RPMI7951 (cell line): ENCODE measurements around the gene BIN2. TPM values are rescaled to one million over a fixed set of nuclear protein-coding genes. Genes with fewer than 3 reads are reported as not detected.
"Not testable (repeated sequence)": the region's sequence is repeated elsewhere in the genome, so short reads cannot be mapped to it uniquely, and the experiment has no call there.

Experiments
- DNase-seq: peaks from one replicate; pipeline ENCODE4 v3.0.0-alpha.2; 2012; ENCODE audit warnings: low read depth
- total RNA-seq: library from RNA; depleted of rRNA; stranded (reverse); fragments of >200 nt; shearing (Covaris generic); gene quantifications from 2 replicates; pipeline ENCODE4 v1.2.3, GENCODE V29; 2014; rRNA removed

BIN2 gene
- total RNA-seq, 1 experiment from 2014 or later: not detected

- DNase-seq: not testable (repeated sequence)
Observed at GRCh38 chr12:51259600-51259999, 64.4 kb downstream of the BIN2 start.

DNA sequence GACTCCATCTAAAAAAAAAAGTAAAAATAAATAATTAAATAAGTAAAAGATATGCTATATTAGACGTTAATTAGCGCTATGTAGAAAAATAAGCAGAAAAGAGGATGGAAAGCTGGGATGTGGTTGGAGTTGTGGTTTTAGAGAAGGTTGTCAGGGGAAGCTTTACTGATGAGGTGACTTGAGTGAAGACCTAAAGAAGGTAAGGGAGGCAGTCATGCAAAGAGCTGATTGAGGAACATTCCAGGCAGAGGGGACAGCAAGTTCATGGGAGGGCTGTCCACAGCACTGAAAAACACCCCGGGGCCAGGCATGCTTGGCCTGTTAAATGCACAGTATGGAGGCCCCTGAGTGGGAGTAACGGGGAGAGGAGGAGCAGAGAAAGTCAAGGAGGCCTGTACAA, 69.4 kb downstream of the BIN2 start:
- no peak for DNase-seq

DNA sequence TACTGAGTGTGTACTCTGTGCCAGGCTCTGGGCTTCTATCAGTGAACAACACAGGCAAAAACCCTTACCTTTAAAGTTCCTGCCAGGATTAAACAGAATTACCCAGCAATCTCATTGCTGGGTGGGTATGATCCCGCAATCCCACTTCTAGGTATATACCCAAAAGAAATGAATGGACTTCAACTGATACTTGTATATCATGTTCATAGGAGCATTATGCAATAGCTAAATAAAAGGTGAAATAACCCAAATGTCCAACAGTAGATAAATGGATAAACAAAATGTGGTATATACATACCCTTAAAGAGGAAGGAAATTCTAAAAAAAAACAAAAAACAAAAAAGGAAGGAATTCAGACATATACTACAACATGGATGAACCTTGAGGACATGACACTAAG, 70.7 kb downstream of the BIN2 start:
- DNase-seq: no peak

GRCh38 chr12:51247523-51248206, 76.3 kb downstream of the BIN2 start:
- DNase-seq: no peak

DNA sequence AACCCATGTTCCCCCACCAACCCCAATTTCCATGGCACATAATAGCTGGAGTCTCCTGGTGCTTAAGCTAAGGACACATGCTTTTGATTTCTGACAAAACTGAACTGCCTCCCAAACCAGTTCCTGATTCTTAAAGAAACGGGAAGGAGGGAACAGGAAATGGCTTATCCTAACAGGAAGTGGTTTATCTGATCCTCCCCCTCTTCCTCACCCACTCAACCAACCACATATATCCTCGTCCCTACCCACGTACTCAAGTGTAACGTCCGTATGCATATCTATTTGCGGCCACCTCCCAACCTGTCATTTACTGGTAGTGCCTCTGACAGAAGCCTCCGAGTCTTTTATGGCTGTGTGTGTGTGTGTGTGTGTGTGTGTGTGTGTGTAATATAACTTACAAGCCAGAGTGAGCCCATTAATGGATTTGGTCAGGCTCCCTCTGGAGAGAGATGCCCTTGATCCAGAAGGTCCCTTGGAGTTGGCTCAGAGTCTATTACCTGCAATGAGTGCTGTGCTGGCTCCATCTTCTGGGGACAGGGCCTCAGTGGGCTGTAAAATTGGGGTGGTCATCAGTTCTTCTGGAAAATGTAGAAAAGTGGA, 77.6 kb downstream of the BIN2 start:
- no peak for DNase-seq

DNA sequence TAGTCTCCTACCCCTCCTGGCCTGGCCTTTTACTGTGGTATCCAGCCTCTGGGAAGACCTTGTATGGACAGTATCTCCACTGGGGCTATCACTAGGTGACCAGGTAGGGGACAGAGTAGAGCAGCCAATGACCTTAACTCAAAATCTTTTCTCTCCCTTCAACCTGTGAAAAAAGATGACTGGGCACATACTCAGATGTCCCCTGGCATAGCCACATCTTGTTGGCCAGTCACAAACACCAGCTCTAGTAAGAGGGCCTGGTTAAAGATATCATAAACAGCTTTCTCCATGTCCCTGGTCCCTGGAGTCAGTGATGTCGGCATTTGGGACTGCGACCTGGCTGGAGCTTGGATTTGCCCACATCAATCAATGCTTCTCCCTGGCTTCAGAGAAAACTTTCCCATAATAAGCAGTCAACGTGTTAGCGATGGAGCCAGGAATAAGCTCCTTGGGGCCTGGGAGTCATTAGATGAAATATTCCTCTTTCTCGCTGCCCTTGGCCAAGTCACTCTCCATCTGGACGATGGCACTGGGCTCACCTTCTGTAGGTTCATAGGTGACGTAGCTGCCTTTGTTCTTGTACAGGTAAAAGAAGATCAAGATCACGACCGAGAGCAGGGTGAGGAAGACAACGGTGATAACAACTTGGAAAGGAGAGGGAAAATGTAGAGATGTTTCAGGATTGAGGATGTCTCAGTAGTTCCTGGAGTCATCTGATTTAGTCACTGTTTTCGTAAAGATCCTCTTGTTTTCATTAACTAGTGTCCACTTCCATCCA, 78.3 kb downstream of the BIN2 start:
- no peak for DNase-seq

DNA sequence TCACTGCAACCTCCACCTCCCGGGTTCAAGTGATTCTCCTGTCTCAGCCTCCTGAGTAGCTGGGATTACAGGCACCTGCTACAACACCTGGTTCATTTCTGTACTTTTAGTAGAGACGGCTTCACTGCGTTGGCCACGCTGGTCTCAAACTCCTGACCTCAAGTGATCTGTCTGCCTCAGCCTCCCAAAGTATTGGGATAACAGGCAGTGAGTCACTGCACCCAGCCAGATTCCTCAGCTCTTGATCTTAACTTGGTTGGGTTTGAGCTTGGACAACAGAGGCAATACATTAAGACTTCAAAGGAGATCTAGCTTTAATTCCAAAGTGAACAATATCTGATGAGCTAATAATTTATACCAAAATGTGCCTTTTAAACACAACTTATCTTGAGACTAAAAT, 79.7 kb downstream of the BIN2 start:
- no peak for DNase-seq

DNA sequence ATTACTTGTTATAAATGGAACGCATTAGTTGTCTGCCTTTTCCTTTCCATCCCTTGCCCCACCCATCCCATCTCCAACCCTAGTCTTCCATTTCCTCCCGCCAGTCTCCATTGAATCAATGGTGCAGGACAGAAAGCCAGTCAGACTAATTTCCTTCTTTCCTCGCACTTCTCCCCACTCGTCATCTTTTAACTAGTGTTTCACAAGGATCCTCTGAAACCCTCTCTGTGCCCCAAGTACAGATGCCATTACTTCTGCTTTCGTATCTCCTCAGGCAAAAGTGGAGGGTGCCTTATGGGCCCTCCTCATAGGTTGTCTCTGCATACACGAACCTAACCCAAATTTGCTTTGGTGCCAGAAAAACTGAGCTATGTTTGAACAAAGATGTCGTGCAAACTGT, 81.1 kb downstream of the BIN2 start:
- DNase-seq: no peak

- DNase-seq: no peak
Observed at GRCh38 chr12:51242120-51242519, 81.9 kb downstream of the BIN2 start.

GRCh38 chr12:51240971-51241370, 83.0 kb downstream of the BIN2 start:
- DNase-seq: no peak

DNA sequence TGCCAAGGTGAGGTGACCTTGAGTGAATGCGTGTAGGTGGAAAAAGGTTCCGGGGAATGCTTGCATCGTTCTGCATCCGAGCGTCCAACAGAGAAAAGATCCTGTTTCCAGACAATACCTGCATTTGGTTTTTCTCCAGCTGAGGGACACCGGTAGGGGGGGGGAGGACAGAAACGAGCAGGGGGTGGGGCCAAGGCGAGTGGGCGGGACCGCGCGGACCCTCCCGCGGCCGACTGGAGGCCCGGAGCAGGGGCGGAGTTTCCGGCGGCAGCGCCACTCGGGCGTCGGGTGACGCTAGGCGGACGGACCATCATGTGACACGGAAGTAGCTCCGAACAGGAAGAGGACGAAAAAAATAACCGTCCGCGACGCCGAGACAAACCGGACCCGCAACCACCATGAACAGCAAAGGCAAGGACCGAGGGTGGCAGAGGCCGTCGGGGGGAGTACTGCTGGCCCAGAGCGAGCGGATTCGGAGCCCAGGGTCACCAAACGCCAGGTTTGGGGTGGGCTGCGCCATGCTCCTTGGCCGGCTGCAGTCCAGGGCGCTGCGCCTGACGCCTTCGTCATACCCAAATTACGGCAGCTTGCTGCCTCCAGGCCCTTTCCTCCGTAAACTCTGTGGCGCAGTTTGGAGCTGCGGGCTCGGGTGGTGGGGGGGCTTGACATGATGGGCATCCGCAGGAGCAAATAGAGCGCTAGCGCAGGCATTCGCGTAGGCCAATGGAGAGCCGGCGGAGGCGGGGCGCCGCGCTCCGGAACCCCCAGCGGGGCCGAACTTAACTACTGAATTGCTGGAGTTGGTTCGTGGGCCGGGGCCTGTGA, 85.3 kb downstream of the BIN2 start, which contains the start of gene DAZAP2:
TSS of gene DAZAP2 (plus strand) at position 317 of the 825 bp plus-strand sequence. CDS start at position 399, 82 bp downstream.
- peak; percentile 91 for DNase-seq

GRCh38 chr12:51238037-51238509, 85.9 kb downstream of the BIN2 start:
- no peak for DNase-seq

DNA sequence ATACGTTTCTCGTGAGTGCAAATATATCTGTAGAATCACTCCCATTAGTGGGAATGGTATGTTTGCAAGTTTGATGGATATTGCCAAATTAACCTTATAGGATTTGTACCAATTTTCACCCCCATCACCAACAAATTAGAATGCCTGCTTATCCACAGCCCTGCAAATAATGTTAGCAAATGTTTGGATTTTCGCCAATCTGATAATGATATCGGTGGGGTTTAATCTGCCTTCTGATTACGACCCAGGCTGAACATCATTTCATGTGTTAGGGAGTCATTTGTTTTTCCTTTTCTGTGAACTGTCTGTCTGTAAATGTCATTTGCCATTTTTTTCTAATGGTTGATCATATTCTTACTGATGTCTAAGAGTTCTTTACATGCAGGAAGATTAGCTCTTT, 89.4 kb downstream of the BIN2 start:
- DNase-seq: no peak

DNA sequence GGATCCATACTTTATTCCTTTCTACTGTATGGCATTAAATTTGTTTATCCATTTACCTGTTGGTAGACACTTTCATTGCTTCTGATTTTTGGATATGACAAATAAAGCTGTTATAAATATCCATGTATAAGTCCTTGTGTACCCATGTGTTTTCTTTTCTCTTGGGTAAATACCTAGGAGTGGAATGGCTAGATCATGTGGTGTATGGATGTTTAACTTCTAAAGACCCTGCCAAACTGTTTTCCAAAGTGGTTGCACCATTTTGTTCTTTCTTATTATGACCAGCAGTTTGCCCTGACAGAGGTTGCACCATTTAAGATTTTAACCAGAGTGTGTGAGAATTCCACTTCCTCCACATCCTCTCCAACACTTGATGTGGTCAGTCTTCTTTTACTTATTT, 91.3 kb downstream of the BIN2 start:
- DNase-seq: no peak

Other genes starting within 250 kb of the BIN2 start
- 9.4 and 10.0 TPM in 2 replicates for gene CSRNP2, start 240.6 kb downstream of the BIN2 start, total RNA-seq
- gene TFCP2, start 151.0 kb downstream of the BIN2 start, total RNA-seq: 6.2 and 8.4 TPM in 2 replicates
- gene POU6F1, start 106.1 kb downstream of the BIN2 start, total RNA-seq: 1.7 and 5.5 TPM in 2 replicates
- 288 and 375 TPM in 2 replicates for gene DAZAP2, start 85.3 kb downstream of the BIN2 start, total RNA-seq
- 20.4 and 23.9 TPM in 2 replicates for gene SMAGP, start 53.8 kb downstream of the BIN2 start, total RNA-seq
- 0.10 TPM in 1 of 2 replicates, not detected in the other for gene CELA1, start 22.5 kb upstream of the BIN2 start, total RNA-seq
- 18.5 and 31.3 TPM in 2 replicates for gene GALNT6, start 67.2 kb upstream of the BIN2 start, total RNA-seq
- gene SLC4A8, start 100.7 kb upstream of the BIN2 start, total RNA-seq: 0.78 and 0.96 TPM in 2 replicates